Stimulated activated CD4-positive, alpha-beta T cell treated with anti-CD3 and anti-CD28 coated beads, Interleukin-15, amount 100 ng/mL, for 24 hours (primary cell): ENCODE results near the gene TMLHE.
"Not testable (repeated sequence)": the region's sequence is repeated elsewhere in the genome, so short reads cannot be mapped to it uniquely, and the experiment has no call there.

ENCODE experiments used
- DNase-seq: peaks from one replicate; pipeline ENCODE4 v3.0.0-alpha.2; 2020

Gene TMLHE

GRCh38 chrX:155491421-155491820, 121.3 kb downstream of the TMLHE start:
- DNase-seq: not testable (repeated sequence)

GRCh38 chrX:155477136-155477535, 135.6 kb downstream of the TMLHE start:
- DNase-seq: not testable (repeated sequence)

GRCh38 chrX:155466269-155466938, 146.3 kb downstream of the TMLHE start:
- DNase-seq: not testable (repeated sequence)

GRCh38 chrX:155460501-155460900, 152.3 kb downstream of the TMLHE start:
- not testable (repeated sequence) for DNase-seq

- DNase-seq: not testable (repeated sequence)
Measured at GRCh38 chrX:155458471-155458870, 154.3 kb downstream of the TMLHE start, which contains the start of gene F8A3. F8A3 (minus strand) TSS chrX:155458620; CDS start chrX:155458600, 20 bp downstream.

- not testable (repeated sequence) for DNase-seq
Measured at GRCh38 chrX:155457761-155458447, 154.8 kb downstream of the TMLHE start.

GRCh38 chrX:155441097-155441496, 171.7 kb downstream of the TMLHE start:
- no peak for DNase-seq
